AG04450 (cell line): ENCODE measurements around the gene LSAMP. TPM values are rescaled to one million over a fixed set of nuclear protein-coding genes. Genes with fewer than 3 reads are reported as not detected.

Experiments used
- CTCF ChIA-PET: fragments of 300-600, 350-600 bp; formaldehyde crosslinking; extraction: SDS; loops from one replicate; lab custom pipeline; 2022; ENCODE audit warnings: antibody characterized with exemption, inconsistent platforms; lab: Charles Lee
- POLR2A ChIA-PET: fragments of 350-600 bp; formaldehyde crosslinking; extraction: SDS; loops from one replicate; lab custom pipeline; 2021; ENCODE audit warnings: antibody characterized with exemption, inconsistent platforms; lab: Yijun Ruan, JAX
- DNase-seq: peaks from one replicate; pipeline ENCODE4 v3.0.0-alpha.2; 2011; ENCODE audit warnings: low read depth, low spot score
- H3K27ac ChIP-seq: one replicate; pipeline ENCODE4 v1.5.1; 2012; ENCODE audit warnings: low read depth, low read length, control low read depth
- H3K27me3 ChIP-seq: one replicate; pipeline ENCODE4 v1.6.0; 2012; ENCODE audit warnings: low read length; ENCODE audit not compliant: control insufficient read depth, insufficient read depth
- H3K4me3 ChIP-seq: 2 replicates; pipeline ENCODE4 v1.5.1; 2011; ENCODE audit warnings: mild to moderate bottlenecking, low read depth, low read length, control low read depth
- H3K9me3 ChIP-seq: 2 replicates; pipeline ENCODE4 v1.5.1; 2012; ENCODE audit warnings: low read length; ENCODE audit not compliant: control insufficient read depth, insufficient read depth
- polyA plus RNA-seq: library from polyadenylated mRNA; depleted of rRNA; stranded (reverse); fragments of >200 nt; gene quantifications from 2 replicates; pipeline ENCODE4 v1.2.3, GENCODE V29; 2011
- TF ChIP-seq, protein P1 (sequence below): IDR thresholded peaks from 2 replicates; pipeline ENCODE4 v1.5.1; 2011; ENCODE audit warnings: low read depth, low read length, control low read depth, inconsistent platforms

Gene LSAMP
- polyA plus RNA-seq, 1 experiment, result 25.1 TPM

DNA sequence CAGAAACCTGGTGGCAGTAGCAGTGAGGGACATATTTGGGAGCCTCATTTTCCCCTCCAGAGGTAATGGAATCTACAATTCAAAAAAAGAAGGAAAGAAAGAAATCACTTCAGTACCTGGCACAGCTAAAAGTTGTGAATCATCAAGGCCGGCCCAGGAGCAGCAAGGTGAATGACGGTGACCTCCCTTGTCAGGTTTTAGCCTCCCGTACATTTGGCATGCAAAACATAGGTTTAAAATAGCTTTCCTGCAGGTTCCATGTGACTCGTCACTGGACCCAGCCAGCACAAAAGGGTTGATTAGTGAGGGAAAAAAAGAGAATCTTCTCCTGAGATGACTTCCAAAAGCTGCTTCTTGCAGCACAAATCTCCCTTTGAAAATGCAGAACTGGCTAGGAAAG, 394.2 kb downstream of the LSAMP start:
- no peak for DNase-seq
- CTCF ChIA-PET, result no interaction called here
- no peaks in the 10 kb centered on the region for H3K9me3 ChIP-seq
- TF ChIP-seq, protein P1, sequence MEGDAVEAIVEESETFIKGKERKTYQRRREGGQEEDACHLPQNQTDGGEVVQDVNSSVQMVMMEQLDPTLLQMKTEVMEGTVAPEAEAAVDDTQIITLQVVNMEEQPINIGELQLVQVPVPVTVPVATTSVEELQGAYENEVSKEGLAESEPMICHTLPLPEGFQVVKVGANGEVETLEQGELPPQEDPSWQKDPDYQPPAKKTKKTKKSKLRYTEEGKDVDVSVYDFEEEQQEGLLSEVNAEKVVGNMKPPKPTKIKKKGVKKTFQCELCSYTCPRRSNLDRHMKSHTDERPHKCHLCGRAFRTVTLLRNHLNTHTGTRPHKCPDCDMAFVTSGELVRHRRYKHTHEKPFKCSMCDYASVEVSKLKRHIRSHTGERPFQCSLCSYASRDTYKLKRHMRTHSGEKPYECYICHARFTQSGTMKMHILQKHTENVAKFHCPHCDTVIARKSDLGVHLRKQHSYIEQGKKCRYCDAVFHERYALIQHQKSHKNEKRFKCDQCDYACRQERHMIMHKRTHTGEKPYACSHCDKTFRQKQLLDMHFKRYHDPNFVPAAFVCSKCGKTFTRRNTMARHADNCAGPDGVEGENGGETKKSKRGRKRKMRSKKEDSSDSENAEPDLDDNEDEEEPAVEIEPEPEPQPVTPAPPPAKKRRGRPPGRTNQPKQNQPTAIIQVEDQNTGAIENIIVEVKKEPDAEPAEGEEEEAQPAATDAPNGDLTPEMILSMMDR, result no peak
- H3K27me3 ChIP-seq, result no peaks in the 10 kb centered on the region
- no peak overlapping the region for H3K4me3 ChIP-seq
- POLR2A ChIA-PET, result no interaction called here
- H3K27ac ChIP-seq, result no peak overlapping the region

DNA sequence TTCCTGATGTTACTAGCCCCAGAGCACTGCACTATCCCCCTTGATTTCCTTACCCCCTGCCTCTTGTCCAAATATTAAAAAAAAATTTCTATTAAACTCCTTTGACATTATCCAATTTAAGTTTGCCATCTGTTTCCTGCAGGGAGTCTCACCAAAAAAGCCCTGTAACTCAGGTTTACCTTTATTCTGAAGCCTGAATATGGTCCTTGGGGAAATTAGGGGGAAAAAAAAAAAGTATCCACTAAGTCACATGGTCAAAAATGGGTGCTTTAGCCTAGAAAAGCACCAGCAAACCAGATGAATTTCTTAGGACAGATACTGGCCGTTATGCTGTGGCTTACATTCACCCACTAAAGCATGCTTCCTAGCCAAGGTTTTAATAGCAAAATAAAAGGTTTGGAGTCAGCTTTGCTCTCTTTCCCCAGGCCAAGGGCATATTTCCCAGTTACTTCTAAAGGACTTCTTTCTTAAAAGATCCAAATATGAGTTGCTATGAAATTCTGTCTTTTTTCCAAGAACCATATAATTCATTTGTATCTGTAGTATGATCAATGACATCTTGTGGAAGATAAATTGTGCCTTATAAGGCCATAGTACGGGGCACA, 394.9 kb downstream of the LSAMP start:
- ChIA-PET CTCF (no interaction called here), POLR2A (no interaction called here)
- H3K27ac ChIP-seq, result no peak overlapping the region
- no peaks in the 10 kb centered on the region for H3K9me3 ChIP-seq
- TF ChIP-seq, protein P1, result no peak
- H3K4me3 ChIP-seq, result no peak overlapping the region
- no peak for DNase-seq
- no peaks in the 10 kb centered on the region for H3K27me3 ChIP-seq

DNA sequence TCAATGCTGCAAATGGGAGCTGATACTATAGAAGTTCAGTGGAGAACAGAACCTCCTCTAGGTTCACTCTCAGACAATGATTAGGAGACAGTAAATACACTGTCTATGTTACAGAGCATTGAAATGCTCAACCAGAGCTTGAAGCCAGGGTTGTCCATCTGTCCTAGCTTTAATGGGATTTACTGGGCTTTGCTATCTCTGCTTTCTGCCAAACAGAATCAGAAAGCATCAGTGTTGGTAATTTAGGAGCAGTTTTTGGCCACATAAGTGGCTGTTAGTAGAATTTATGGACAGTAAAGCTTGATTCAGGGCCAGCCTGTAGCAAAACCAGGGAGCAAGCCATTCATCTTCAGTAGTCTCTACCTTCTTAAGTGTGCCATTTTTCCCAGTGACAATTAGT, 396.3 kb downstream of the LSAMP start:
- CTCF ChIA-PET, result no interaction called here
- no peak overlapping the region for H3K27ac ChIP-seq
- POLR2A ChIA-PET, result no interaction called here

DNA sequence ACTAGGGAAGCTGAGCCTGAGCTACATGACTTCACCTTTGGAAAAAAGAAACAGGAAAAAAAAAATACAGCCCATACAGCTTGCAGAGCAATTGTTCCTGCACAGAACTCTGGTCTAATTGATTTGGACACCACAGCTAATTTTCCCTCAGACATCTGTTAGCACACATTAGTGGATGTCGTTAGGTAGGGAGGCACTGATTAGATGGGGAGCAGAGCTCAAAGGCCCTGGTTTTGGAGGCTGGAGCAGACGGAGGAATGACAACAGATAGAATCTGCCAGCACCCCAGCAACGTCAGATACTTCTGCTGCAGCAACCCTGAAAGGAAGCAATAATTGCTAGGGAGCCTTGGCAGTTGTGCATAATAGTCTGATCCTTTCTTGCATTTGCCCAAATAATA, 398.9 kb downstream of the LSAMP start:
- no peaks in the 10 kb centered on the region for H3K27me3 ChIP-seq
- H3K4me3 ChIP-seq, result no peak overlapping the region
- H3K9me3 ChIP-seq, result no peaks in the 10 kb centered on the region
- H3K27ac ChIP-seq, result no peak overlapping the region
- ChIA-PET POLR2A (no interaction called here), CTCF (no interaction called here)
- DNase-seq, result no peak
- TF ChIP-seq, protein P1, result no peak

More for the DNA sequence above, 396.3 kb downstream of the LSAMP start:
- TF ChIP-seq, protein P1, result no peak
- DNase-seq, result no peak
- H3K4me3 ChIP-seq, result no peak overlapping the region
- no peaks in the 10 kb centered on the region for H3K9me3 ChIP-seq
- H3K27me3 ChIP-seq, result no peaks in the 10 kb centered on the region

DNA sequence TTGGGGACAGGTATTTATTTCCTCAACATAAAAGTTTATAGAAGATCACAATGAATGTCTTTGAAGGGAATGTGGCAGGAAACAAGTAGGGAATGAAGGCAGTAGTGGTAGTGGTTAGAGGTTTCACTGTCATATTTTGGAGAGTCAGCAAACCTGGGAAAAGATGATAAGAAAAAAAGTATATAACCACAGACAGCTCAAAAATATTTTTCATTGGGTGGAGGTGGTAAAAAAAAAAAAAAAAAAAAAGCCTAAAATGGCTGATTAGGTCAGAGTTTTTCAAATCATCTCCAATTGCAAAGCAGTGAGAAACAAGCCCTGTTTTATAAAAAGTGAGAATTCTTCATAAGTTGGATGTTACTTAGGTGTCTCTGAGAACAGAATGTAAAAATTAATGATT, 400.0 kb downstream of the LSAMP start:
- Histone ChIP-seq H3K9me3 (no peaks in the 10 kb centered on the region), H3K27me3 (no peaks in the 10 kb centered on the region), H3K4me3 (no peak overlapping the region), H3K27ac (no peak overlapping the region)
- DNase-seq, result no peak
- TF ChIP-seq, protein P1, result no peak
- POLR2A ChIA-PET, result no interaction called here
- CTCF ChIA-PET, result no interaction called here
